Keratinocyte (primary cell): Measurements from ENCODE around the gene HECTD1. TPM values are rescaled to one million over a fixed set of nuclear protein-coding genes. Genes with fewer than 3 reads are reported as not detected.

Experiments
- DNase-seq: peaks from one replicate; pipeline ENCODE4 v3.0.0-alpha.2; 2011; ENCODE audit warnings: low read depth, missing footprints, low spot score
- FAIRE-seq: peaks from 2 replicates; lab custom pipeline; 2011; peaks lifted over from hg19 to GRCh38; lab: Jason Lieb, UNC
- H2AFZ ChIP-seq: 2 replicates; pipeline ENCODE4 v1.6.0; 2012; ENCODE audit warnings: low read length, control low read depth, inconsistent platforms; ENCODE audit not compliant: control insufficient read depth
- H3K27ac ChIP-seq: 2 replicates; pipeline ENCODE4 v1.5.1; 2011; ENCODE audit warnings: low read length; ENCODE audit not compliant: control insufficient read depth, insufficient read depth
- H3K27me3 ChIP-seq: 3 replicates; pipeline ENCODE4 v1.6.0; 2011; ENCODE audit warnings: low read length; ENCODE audit not compliant: control insufficient read depth, insufficient read depth; ENCODE audit errors: extremely low read depth
- H3K36me3 ChIP-seq, 2 experiments: 2 replicates in 1 of 2; 3 replicates in 1 of 2; pipeline ENCODE4 v1.5.1; 2011; ENCODE audit warnings: low read length in 2 of 2, mild to moderate bottlenecking in 1 of 2; ENCODE audit not compliant: control insufficient read depth in 2 of 2, insufficient read depth in 2 of 2; ENCODE audit errors: extremely low read depth in 1 of 2
- H3K4me1 ChIP-seq: 3 replicates; pipeline ENCODE4 v1.5.1; 2011; ENCODE audit warnings: low read length; ENCODE audit not compliant: control insufficient read depth, insufficient read depth; ENCODE audit errors: extremely low read depth
- H3K4me2 ChIP-seq: 3 replicates; pipeline ENCODE4 v1.6.0; 2011; ENCODE audit warnings: low read depth, low read length; ENCODE audit not compliant: control insufficient read depth, insufficient read depth; ENCODE audit errors: extremely low read depth
- H3K4me3 ChIP-seq, 3 experiments: fragments of 200-600 bp in 1 of 3; sonication (generic) in 1 of 3; 2 replicates in 2 of 3; 3 replicates in 1 of 3; pipeline ENCODE4 v1.5.1; 2011 to 2016; ENCODE audit warnings: low read length in 3 of 3, mild to moderate bottlenecking in 3 of 3, control low read depth in 2 of 3, inconsistent platforms in 1 of 3, low read depth in 1 of 3, mixed read lengths in 1 of 3, mixed run types in 1 of 3, moderate library complexity in 1 of 3; ENCODE audit not compliant: control insufficient read depth in 2 of 3, insufficient read depth in 2 of 3; ENCODE audit errors: extremely low read depth in 1 of 3
- H3K79me2 ChIP-seq: 2 replicates; pipeline ENCODE4 v1.6.0; 2012; ENCODE audit warnings: low read length; ENCODE audit not compliant: control insufficient read depth, insufficient read depth
- H3K9ac ChIP-seq: 3 replicates; pipeline ENCODE4 v1.6.0; 2011; ENCODE audit warnings: low read length; ENCODE audit not compliant: control insufficient read depth, insufficient read depth; ENCODE audit errors: extremely low read depth
- H3K9me1 ChIP-seq: 3 replicates; pipeline ENCODE4 v1.6.0; 2011; ENCODE audit warnings: low read length; ENCODE audit not compliant: control insufficient read depth, insufficient read depth; ENCODE audit errors: extremely low read depth
- H3K9me3 ChIP-seq: 2 replicates; pipeline ENCODE4 v1.5.1; 2012; ENCODE audit warnings: low read depth, low read length; ENCODE audit not compliant: control insufficient read depth
- H4K20me1 ChIP-seq: 3 replicates; pipeline ENCODE4 v1.6.0; 2011; ENCODE audit warnings: low read length; ENCODE audit not compliant: control insufficient read depth, insufficient read depth; ENCODE audit errors: extremely low read depth
- EZH2 ChIP-seq: IDR thresholded peaks from one replicate; pipeline ENCODE4 v1.6.1; 2012; ENCODE audit warnings: inconsistent platforms, mild to moderate bottlenecking, low read length, moderate library complexity
- dilution Hi-C: fragments of 300-500 bp; cut with MboI; formaldehyde crosslinking; loops from one replicate; pipeline ENCODE4 v1.7.0; 2020; ENCODE audit warnings: low sequenced_read_pairs; ENCODE audit not compliant: extremely low pct_ligation_motif_present
- polyA plus RNA-seq, 5 experiments: library from polyadenylated mRNA; depleted of rRNA in 3 of 5; stranded (reverse) in 3 of 5; stranded (forward) in 1 of 5; unstranded in 1 of 5; fragments of >200 nt; gene quantifications; 1 replicate in 1 of 5; 2 replicates in 3 of 5; 3 replicates in 1 of 5; pipeline versions ENCODE4 v1.2.1 to v1.2.3, GENCODE V29; 2011 to 2012; ENCODE audit warnings: missing spikeins in 2 of 5, low read depth in 1 of 5, low replicate concordance in 1 of 5
- TF ChIP-seq, protein P1 (sequence below), 3 experiments: IDR thresholded peaks in 1 of 3; conservative IDR thresholded peaks in 1 of 3; optimal IDR thresholded peaks in 1 of 3; 2 replicates in 2 of 3; 3 replicates in 1 of 3; pipeline versions ENCODE3 to v1.5.1; 2011; ENCODE audit warnings: low read length in 3 of 3, mild to moderate bottlenecking in 3 of 3, moderate library complexity in 2 of 3, control low read depth in 1 of 3, inconsistent platforms in 1 of 3; ENCODE audit not compliant: insufficient read depth in 2 of 3; ENCODE audit errors: extremely low read depth in 1 of 3

Gene HECTD1
- polyA plus RNA-seq, 1 donor (not counting 4 experiments of a cell fraction or from before 2014, with no cell fraction given): 94.8 TPM

DNA sequence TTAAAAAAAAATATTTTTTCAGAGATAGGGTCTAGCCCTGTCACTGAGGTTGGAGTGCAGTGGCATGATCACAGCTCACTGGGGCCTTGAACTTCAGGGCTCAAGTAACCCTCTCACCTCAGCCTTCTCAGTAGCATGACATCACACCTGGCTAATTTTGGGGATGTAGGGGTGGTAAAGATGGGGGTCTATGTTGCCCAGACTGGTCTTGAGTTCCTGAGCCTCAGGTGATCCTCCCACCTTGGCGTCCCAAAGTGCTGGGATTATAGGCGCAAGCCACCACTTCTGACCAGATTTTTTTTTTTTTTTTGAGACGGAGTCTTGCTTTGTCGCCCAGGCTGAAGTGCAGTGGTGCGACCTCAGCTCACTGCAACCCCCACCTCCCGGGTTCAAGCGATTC, 80.9 kb downstream of the HECTD1 start:
- no peak for FAIRE-seq

DNA sequence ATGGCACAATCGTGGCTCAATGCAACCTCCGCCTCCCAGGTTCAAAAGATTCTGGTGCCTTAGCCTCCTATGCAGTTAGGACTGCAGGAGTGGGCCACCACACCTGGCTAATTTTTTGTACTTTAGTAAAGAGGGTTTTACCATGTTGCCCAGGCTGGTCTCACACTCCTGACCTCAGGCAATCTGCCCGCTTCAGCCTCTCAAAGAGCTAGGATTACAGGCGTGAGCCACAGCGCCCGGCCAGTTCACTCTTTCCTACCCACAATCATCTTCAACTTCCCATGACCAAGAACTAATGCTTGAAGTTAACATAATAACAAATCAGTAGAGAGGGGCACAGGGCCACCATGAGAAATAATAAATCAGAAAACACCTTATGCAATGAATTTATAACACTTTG, 82.4 kb downstream of the HECTD1 start:
- H3K27me3 ChIP-seq: no peaks in the 10 kb centered on the region
- no peaks in the 10 kb centered on the region for H4K20me1 ChIP-seq
- DNase-seq: no peak
- no peak overlapping the region for H3K4me3 ChIP-seq
- H2AFZ ChIP-seq: no peak overlapping the region
- H3K4me1 ChIP-seq: no peaks in the 10 kb centered on the region
- H3K4me2 ChIP-seq: no peak overlapping the region
- H3K9ac ChIP-seq: no peak overlapping the region
- no peaks in the 10 kb centered on the region for H3K79me2 ChIP-seq
- dilution Hi-C loops: no loop called here
- H3K27ac ChIP-seq: no peak overlapping the region
- H3K9me3 ChIP-seq: no peaks in the 10 kb centered on the region
- no peak for FAIRE-seq
- no peaks in the 10 kb centered on the region for H3K9me1 ChIP-seq
- TF ChIP-seq, protein P1, sequence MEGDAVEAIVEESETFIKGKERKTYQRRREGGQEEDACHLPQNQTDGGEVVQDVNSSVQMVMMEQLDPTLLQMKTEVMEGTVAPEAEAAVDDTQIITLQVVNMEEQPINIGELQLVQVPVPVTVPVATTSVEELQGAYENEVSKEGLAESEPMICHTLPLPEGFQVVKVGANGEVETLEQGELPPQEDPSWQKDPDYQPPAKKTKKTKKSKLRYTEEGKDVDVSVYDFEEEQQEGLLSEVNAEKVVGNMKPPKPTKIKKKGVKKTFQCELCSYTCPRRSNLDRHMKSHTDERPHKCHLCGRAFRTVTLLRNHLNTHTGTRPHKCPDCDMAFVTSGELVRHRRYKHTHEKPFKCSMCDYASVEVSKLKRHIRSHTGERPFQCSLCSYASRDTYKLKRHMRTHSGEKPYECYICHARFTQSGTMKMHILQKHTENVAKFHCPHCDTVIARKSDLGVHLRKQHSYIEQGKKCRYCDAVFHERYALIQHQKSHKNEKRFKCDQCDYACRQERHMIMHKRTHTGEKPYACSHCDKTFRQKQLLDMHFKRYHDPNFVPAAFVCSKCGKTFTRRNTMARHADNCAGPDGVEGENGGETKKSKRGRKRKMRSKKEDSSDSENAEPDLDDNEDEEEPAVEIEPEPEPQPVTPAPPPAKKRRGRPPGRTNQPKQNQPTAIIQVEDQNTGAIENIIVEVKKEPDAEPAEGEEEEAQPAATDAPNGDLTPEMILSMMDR (optimal IDR thresholded peaks at IDR 0.05 in 1 of 3, IDR thresholded peaks at IDR 0.05 in 1 of 3, conservative IDR thresholded peaks at IDR 0.05 in 1 of 3; ENCODE audit: extremely low read depth in 1 of 3, insufficient read depth in 2 of 3, low read length in 3 of 3): no peak
- TF ChIP-seq EZH2: no peak
- peaks cover 29 to 37% of the 10 kb centered on the region in 2 experiments for H3K36me3 ChIP-seq

More for the DNA sequence above, 80.9 kb downstream of the HECTD1 start:
- dilution Hi-C loops: no loop called here
- Histone ChIP-seq H3K4me3 (no peak overlapping the region), H3K36me3 (peaks cover 23 to 35% of the 10 kb centered on the region in 2 experiments), H3K4me1 (no peaks in the 10 kb centered on the region), H3K79me2 (no peaks in the 10 kb centered on the region), H3K9me3 (no peaks in the 10 kb centered on the region), H2AFZ (no peak overlapping the region), H3K9me1 (no peaks in the 10 kb centered on the region), H4K20me1 (no peaks in the 10 kb centered on the region), H3K9ac (no peak overlapping the region), H3K27me3 (no peaks in the 10 kb centered on the region), H3K4me2 (no peak overlapping the region), H3K27ac (no peak overlapping the region)
- TF ChIP-seq, protein P1 (optimal IDR thresholded peaks at IDR 0.05 in 1 of 3, IDR thresholded peaks at IDR 0.05 in 1 of 3, conservative IDR thresholded peaks at IDR 0.05 in 1 of 3; ENCODE audit: extremely low read depth in 1 of 3, insufficient read depth in 2 of 3, low read length in 3 of 3): no peak
- no peak for TF ChIP-seq EZH2
- no peak for DNase-seq
